MG63 (cell line): ENCODE results near the gene ABR. TPM values are rescaled to one million over a fixed set of nuclear protein-coding genes. Genes with fewer than 3 reads are reported as not detected.

Source experiments
- DNase-seq: peaks from one replicate; pipeline ENCODE4 v3.0.0-alpha.2; 2020
- H3K27me3 ChIP-seq: fragments of 250-450 bp; sonication (Bioruptor Pico); 2 replicates; pipeline ENCODE4 v1.5.1; 2020; ENCODE audit warnings: mild to moderate bottlenecking, moderate library complexity
- H3K36me3 ChIP-seq: fragments of 250-450 bp; sonication (Bioruptor Pico); 2 replicates; pipeline ENCODE4 v1.5.1; 2020; ENCODE audit warnings: mild to moderate bottlenecking, moderate library complexity
- H3K4me3 ChIP-seq: fragments of 250-450 bp; sonication (Bioruptor Pico); 2 replicates; pipeline ENCODE4 v1.5.1; 2020; ENCODE audit warnings: mild to moderate bottlenecking, moderate library complexity
- H3K9me3 ChIP-seq: fragments of 250-450 bp; sonication (Bioruptor Pico); 2 replicates; pipeline ENCODE4 v1.5.1; 2020; ENCODE audit warnings: mild to moderate bottlenecking, moderate library complexity
- total RNA-seq: library from RNA; depleted of rRNA; stranded (reverse); fragments of >200 nt; shearing (Covaris generic); gene quantifications from 2 replicates; pipeline ENCODE4 v1.2.3, GENCODE V29; 2014; ENCODE audit warnings: low replicate concordance; rRNA removed

Gene ABR
- total RNA-seq, 1 experiment from 2014 or later: 24.0 TPM

GRCh38 chr17:954431-955164 lies 225.2 kb downstream of the ABR start:
- Histone ChIP-seq H3K27me3 (no peaks in the 10 kb centered on the region), H3K36me3 (peaks cover 9% of the 10 kb centered on the region), H3K4me3 (no peak overlapping the region), H3K9me3 (no peaks in the 10 kb centered on the region)
- no peak for DNase-seq

DNA sequence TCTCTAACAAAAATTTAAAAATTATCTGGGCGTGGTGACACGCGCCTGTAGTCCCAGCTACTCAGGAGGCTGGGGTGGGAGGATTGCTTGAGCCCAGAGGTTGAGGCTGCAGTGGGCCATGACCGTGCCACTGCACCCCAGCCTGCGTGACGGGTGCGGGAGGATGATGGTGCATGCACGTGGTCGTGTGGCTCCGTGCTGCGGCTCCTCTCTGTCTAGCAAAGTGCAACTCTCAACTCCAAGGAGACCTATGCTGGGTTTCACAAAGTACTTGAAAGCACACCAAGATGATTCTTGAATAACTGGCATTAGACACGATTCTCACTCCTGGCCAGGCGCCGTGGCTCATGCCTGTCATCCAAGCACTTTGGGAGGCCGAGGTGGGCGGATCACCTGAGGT lies 226.0 kb downstream of the ABR start:
- H3K36me3 ChIP-seq: peaks cover 9% of the 10 kb centered on the region
- no peak overlapping the region for H3K4me3 ChIP-seq
- no peaks in the 10 kb centered on the region for H3K9me3 ChIP-seq
- H3K27me3 ChIP-seq: no peaks in the 10 kb centered on the region
- no peak for DNase-seq

Other genes starting within 250 kb of the ABR start
- 95.7 and 100 TPM in 2 replicates for gene NXN, start 200.2 kb downstream of the ABR start, total RNA-seq
- 16.0 and 22.8 TPM in 2 replicates for gene TIMM22, start 182.9 kb downstream of the ABR start, total RNA-seq
- not detected in 2 replicates for gene BHLHA9, start 90.5 kb upstream of the ABR start, total RNA-seq
- gene TRARG1, start 99.7 kb upstream of the ABR start, total RNA-seq: not detected in 2 replicates
- 108 and 118 TPM in 2 replicates for gene YWHAE, start 220.2 kb upstream of the ABR start, total RNA-seq